GM12865 (cell line): Measurements from ENCODE around the gene SOAT1.
A peak's percentile ranks its signal among the peaks of the same experiment; 100 is the strongest.

Experiments used
- DNase-seq: peaks from one replicate; pipeline ENCODE4 v3.0.0; 2010; ENCODE audit warnings: low read depth
- H3K4me3 ChIP-seq: 2 replicates; pipeline ENCODE4 v1.5.1; 2011; ENCODE audit warnings: mild to moderate bottlenecking, low read depth, low read length, control low read depth
- CTCF ChIP-seq: IDR thresholded peaks from 2 replicates; pipeline ENCODE4 v1.5.1; 2011; ENCODE audit warnings: low read length, control low read depth, low read depth, inconsistent platforms; ENCODE audit not compliant: insufficient read depth; ENCODE audit errors: missing control alignments

Gene SOAT1

GRCh38 chr1:179295164-179295755 is 1.7 kb downstream of the SOAT1 start:
- peak overlapping the region; percentile 88 for H3K4me3 ChIP-seq
- DNase-seq = no peak
- no peak for TF ChIP-seq CTCF

- no peak overlapping the region for H3K4me3 ChIP-seq
- TF ChIP-seq CTCF = no peak
- no peak for DNase-seq
Measured at GRCh38 chr1:179296356-179297104, 2.9 kb downstream of the SOAT1 start.

- H3K4me3 ChIP-seq = no peak overlapping the region
- no peak for DNase-seq
- TF ChIP-seq CTCF = no peak
Measured at GRCh38 chr1:179297105-179297378, 3.4 kb downstream of the SOAT1 start.

- no peak for TF ChIP-seq CTCF
- H3K4me3 ChIP-seq = no peak overlapping the region
- peak; percentile 56 for DNase-seq
Measured at GRCh38 chr1:179298952-179299351, 5.4 kb downstream of the SOAT1 start.

GRCh38 chr1:179300112-179300511 is 6.5 kb downstream of the SOAT1 start:
- TF ChIP-seq CTCF = no peak
- H3K4me3 ChIP-seq = no peak overlapping the region
- no peak for DNase-seq

- no peak for TF ChIP-seq CTCF
- no peak overlapping the region for H3K4me3 ChIP-seq
- DNase-seq = no peak
Measured at GRCh38 chr1:179302070-179302469, 8.5 kb downstream of the SOAT1 start.
